H1 (cell line): ENCODE measurements around the gene HSPD1. TPM values are rescaled to one million over a fixed set of nuclear protein-coding genes. Genes with fewer than 3 reads are reported as not detected.

Source experiments
- CTCF ChIA-PET: fragments of 300-600 bp; sonication (Branson Sonifier 250); formaldehyde crosslinking; loops from one replicate; lab custom pipeline; 2021; ENCODE audit not compliant: partially characterized antibody; lab: Charles Lee
- POLR2A ChIA-PET: fragments of 300-600 bp; sonication (Branson Sonifier 250); formaldehyde crosslinking; loops from one replicate; lab custom pipeline; 2021; ENCODE audit warnings: inconsistent platforms; ENCODE audit not compliant: partially characterized antibody; lab: Charles Lee
- DNase-seq, 2 experiments: peaks; one replicate each; pipeline versions ENCODE4 v3.0.0 to v3.0.0-alpha.2; 2010 to 2022; ENCODE audit warnings: low spot score in 2 of 2, low read depth in 1 of 2, mixed read lengths in 1 of 2
- FAIRE-seq: peaks from 2 replicates; lab custom pipeline; 2011; peaks lifted over from hg19 to GRCh38; lab: Jason Lieb, UNC
- H2AFZ ChIP-seq: 2 replicates; pipeline ENCODE4 v1.8.1; 2012; ENCODE audit warnings: low read length, inconsistent platforms
- H2AK5ac ChIP-seq: 2 replicates; pipeline ENCODE4 v1.6.1; 2013; ENCODE audit warnings: low read depth, low read length
- H2BK120ac ChIP-seq: replicated peaks from 2 replicates; pipeline ENCODE3; 2013; ENCODE audit warnings: low read depth, low read length, inconsistent platforms
- H2BK12ac ChIP-seq: 2 replicates; pipeline ENCODE4 v1.6.1; 2013; ENCODE audit warnings: low read depth, low read length
- H2BK15ac ChIP-seq: 2 replicates; pipeline ENCODE4 v1.6.1; 2013; ENCODE audit warnings: low read length
- H2BK20ac ChIP-seq: 2 replicates; pipeline ENCODE4 v1.6.1; 2013; ENCODE audit warnings: low read length
- H2BK5ac ChIP-seq: 2 replicates; pipeline ENCODE4 v1.6.1; 2013; ENCODE audit warnings: low read depth, low read length
- H3K14ac ChIP-seq: 2 replicates; pipeline ENCODE4 v1.6.1; 2013; ENCODE audit warnings: inconsistent platforms; ENCODE audit not compliant: insufficient read length
- H3K18ac ChIP-seq: 2 replicates; pipeline ENCODE4 v1.6.1; 2013; ENCODE audit warnings: low read length; ENCODE audit errors: extremely low read depth
- H3K23ac ChIP-seq: 2 replicates; pipeline ENCODE4 v1.6.1; 2013; ENCODE audit warnings: inconsistent platforms; ENCODE audit not compliant: insufficient read length
- H3K23me2 ChIP-seq: 2 replicates; pipeline ENCODE4 v1.6.1; 2013; ENCODE audit warnings: low read depth, low read length
- H3K27ac ChIP-seq: 2 replicates; pipeline ENCODE4 v1.6.1; 2011; ENCODE audit warnings: low read depth, low read length, inconsistent platforms
- H3K27me3 ChIP-seq, 4 experiments: replicated peaks in 1 of 4; 1 replicate in 1 of 4; 2 replicates in 3 of 4; pipeline versions ENCODE4 v1.6.1 to v1.8.1; 2011 to 2013; ENCODE audit warnings: low read length in 3 of 4, mild to moderate bottlenecking in 3 of 4, inconsistent platforms in 2 of 4, mixed read lengths in 2 of 4, moderate library complexity in 1 of 4; ENCODE audit not compliant: control insufficient read depth in 3 of 4, insufficient read depth in 3 of 4; ENCODE audit errors: extremely low read depth in 1 of 4
- H3K36me3 ChIP-seq, 4 experiments: 2 replicates each; pipeline versions ENCODE4 v1.6.1 to v1.8.1; 2011 to 2013; ENCODE audit warnings: mild to moderate bottlenecking in 4 of 4, low read length in 3 of 4, moderate library complexity in 2 of 4, control low read depth in 1 of 4, inconsistent platforms in 1 of 4; ENCODE audit not compliant: insufficient read depth in 4 of 4, control insufficient read depth in 2 of 4
- H3K4ac ChIP-seq: replicated peaks from 2 replicates; pipeline ENCODE3; 2013; ENCODE audit warnings: low read length, low read depth, mixed read lengths, inconsistent platforms; ENCODE audit not compliant: insufficient read length
- H3K4me1 ChIP-seq, 4 experiments: replicated peaks in 1 of 4; 1 replicate in 1 of 4; 2 replicates in 3 of 4; pipeline versions ENCODE4 v1.6.1 to v1.8.1; 2011 to 2013; ENCODE audit warnings: low read length in 3 of 4, inconsistent platforms in 2 of 4, mixed read lengths in 1 of 4; ENCODE audit not compliant: insufficient read depth in 4 of 4, control insufficient read depth in 3 of 4
- H3K4me2 ChIP-seq, 2 experiments: 2 replicates each; pipeline versions ENCODE4 v1.6.1 to v1.8.1; 2011 to 2013; ENCODE audit warnings: low read depth in 2 of 2, low read length in 2 of 2, control low read depth in 1 of 2, inconsistent platforms in 1 of 2, mild to moderate bottlenecking in 1 of 2; ENCODE audit not compliant: insufficient read depth in 1 of 2
- H3K4me3 ChIP-seq, 4 experiments: fragments of 200-600, 300-600 bp in 1 of 4; sonication (generic), shearing (Covaris generic), sonication (Bioruptor Twin) in 1 of 4; 2 replicates each; pipeline versions ENCODE4 v1.5.1 to v1.8.1; 2011 to 2016; ENCODE audit warnings: low read length in 4 of 4, low read depth in 3 of 4, control low read depth in 2 of 4, inconsistent platforms in 2 of 4, mild to moderate bottlenecking in 2 of 4, mixed read lengths in 1 of 4, moderate library complexity in 1 of 4; ENCODE audit not compliant: insufficient read depth in 2 of 4; ENCODE audit errors: extremely low read depth in 1 of 4
- H3K56ac ChIP-seq: replicated peaks from 2 replicates; pipeline ENCODE3; 2013; ENCODE audit warnings: low read depth, mild to moderate bottlenecking, mixed read lengths, low read length, inconsistent platforms; ENCODE audit not compliant: insufficient read length
- H3K79me1 ChIP-seq: 2 replicates; pipeline ENCODE4 v1.6.1; 2013; ENCODE audit warnings: low read depth, low read length, control low read depth
- H3K79me2 ChIP-seq, 2 experiments: 2 replicates each; pipeline versions ENCODE4 v1.6.1 to v1.8.1; 2012 to 2013; ENCODE audit warnings: low read length in 2 of 2, mild to moderate bottlenecking in 2 of 2, inconsistent platforms in 1 of 2; ENCODE audit not compliant: insufficient read depth in 2 of 2, control insufficient read depth in 1 of 2
- H3K9ac ChIP-seq, 4 experiments: replicated peaks in 1 of 4; 1 replicate in 1 of 4; 2 replicates in 3 of 4; pipeline versions ENCODE4 v1.6.1 to v1.8.1; 2011 to 2013; ENCODE audit warnings: low read depth in 3 of 4, low read length in 3 of 4, control low read depth in 2 of 4, mild to moderate bottlenecking in 2 of 4, moderate library complexity in 2 of 4, inconsistent platforms in 1 of 4; ENCODE audit errors: extremely low read depth in 1 of 4
- H3K9me3 ChIP-seq, 2 experiments: 2 replicates each; pipeline versions ENCODE4 v1.6.1 to v1.8.1; 2012 to 2013; ENCODE audit warnings: mild to moderate bottlenecking in 2 of 2, moderate library complexity in 2 of 2, control low read depth in 1 of 2, inconsistent platforms in 1 of 2, low read depth in 1 of 2, low read length in 1 of 2, mixed read lengths in 1 of 2; ENCODE audit not compliant: insufficient read depth in 2 of 2
- H4K20me1 ChIP-seq, 2 experiments: replicated peaks in 1 of 2; 2 replicates each; pipeline versions ENCODE3 to v1.8.1; 2011 to 2013; ENCODE audit warnings: inconsistent platforms in 2 of 2, low read length in 2 of 2, mild to moderate bottlenecking in 1 of 2; ENCODE audit not compliant: insufficient read depth in 2 of 2, control insufficient read depth in 1 of 2
- H4K5ac ChIP-seq: 2 replicates; pipeline ENCODE4 v1.6.1; 2013; ENCODE audit warnings: low read length, low read depth, mixed read lengths, inconsistent platforms; ENCODE audit not compliant: insufficient read length
- H4K8ac ChIP-seq: 2 replicates; pipeline ENCODE4 v1.8.0; 2013; ENCODE audit warnings: mild to moderate bottlenecking, moderate library complexity, low read length, inconsistent platforms; ENCODE audit not compliant: insufficient read depth; ENCODE audit errors: extremely low read depth
- H4K91ac ChIP-seq: replicated peaks from 2 replicates; pipeline ENCODE3; 2013; ENCODE audit warnings: low read length, mixed read lengths, inconsistent platforms; ENCODE audit not compliant: insufficient read length
- BACH1 ChIP-seq: IDR thresholded peaks from 2 replicates; pipeline ENCODE4 v1.6.1; 2012; ENCODE audit warnings: low read length, improper control_type of control experiment
- BRCA1 ChIP-seq: IDR thresholded peaks from 2 replicates; pipeline ENCODE4 v1.6.1; 2012; ENCODE audit warnings: low read depth, low read length, improper control_type of control experiment
- CHD1 ChIP-seq: IDR thresholded peaks from 2 replicates; pipeline ENCODE4 v1.6.1; 2012; ENCODE audit warnings: low read depth, low read length, improper control_type of control experiment
- CREB1 ChIP-seq: IDR thresholded peaks from 2 replicates; pipeline ENCODE4 v1.6.1; 2012; ENCODE audit warnings: inconsistent platforms
- HDAC2 ChIP-seq, 2 experiments: fragments of 300-600 bp in 1 of 2; sonication (generic) in 1 of 2; IDR thresholded peaks; 2 replicates each; pipeline ENCODE4 v1.6.1; 2011 to 2012; ENCODE audit warnings: low read depth in 2 of 2, low read length in 2 of 2, mild to moderate bottlenecking in 2 of 2, moderate library complexity in 2 of 2, borderline replicate concordance in 1 of 2, inconsistent platforms in 1 of 2
- POLR2AphosphoS5 ChIP-seq: IDR thresholded peaks from 2 replicates; pipeline ENCODE4 v1.6.1; 2011; ENCODE audit warnings: low read depth, low read length
- RBBP5 ChIP-seq: IDR thresholded peaks from 2 replicates; pipeline ENCODE4 v1.7.1; 2012; ENCODE audit warnings: low read depth, mild to moderate bottlenecking, inconsistent platforms, low read length, moderate library complexity, borderline replicate concordance
- SIN3A ChIP-seq, 2 experiments: IDR thresholded peaks in 1 of 2; conservative IDR thresholded peaks in 1 of 2; 2 replicates each; pipeline ENCODE4 v1.6.1; 2011 to 2012; ENCODE audit warnings: low read length in 2 of 2, improper control_type of control experiment in 1 of 2, low read depth in 1 of 2, mild to moderate bottlenecking in 1 of 2
- SP1 ChIP-seq: IDR thresholded peaks from 2 replicates; pipeline ENCODE4 v1.6.1; 2011; ENCODE audit warnings: low read depth, low read length
- TAF7 ChIP-seq: optimal IDR thresholded peaks from 2 replicates; pipeline ENCODE3; 2011; ENCODE audit warnings: low read depth, mild to moderate bottlenecking, inconsistent platforms, low read length, moderate library complexity, borderline replicate concordance
- TCF12 ChIP-seq: IDR thresholded peaks from 2 replicates; pipeline ENCODE4 v1.6.1; 2011; ENCODE audit warnings: low read depth, mild to moderate bottlenecking, low read length
- YY1 ChIP-seq: IDR thresholded peaks from 2 replicates; pipeline ENCODE4 v1.6.1; 2011; ENCODE audit warnings: low read depth, mild to moderate bottlenecking, low read length
- WGBS, 2 experiments: shearing (Covaris generic) in 1 of 2; methylation state at CpG; one replicate each; pipeline versions ENCODE4 v1.1.6 to v1.1.7; 2013 to 2015; ENCODE audit warnings: low lambda C conversion rate in 2 of 2, mixed read lengths in 2 of 2, inconsistent platforms in 1 of 2, low coverage in 1 of 2, missing lambda C conversion rate in 1 of 2; ENCODE audit not compliant: insufficient replicate concordance in 2 of 2, insufficient coverage in 1 of 2, insufficient read length in 1 of 2; ENCODE audit errors: extremely low coverage in 1 of 2, missing lambda C conversion rate in 1 of 2; 5-methylcytosine and 5-hydroxymethylcytosine counted together
- polyA plus RNA-seq, 7 experiments: library from polyadenylated mRNA; depleted of rRNA in 3 of 7; stranded (reverse) in 5 of 7; unstranded in 2 of 7; fragments of >200 nt in 5 of 7; fragments of 200-250 nt in 2 of 7; gene quantifications; 1 replicate in 5 of 7; 2 replicates in 1 of 7; 4 replicates in 1 of 7; pipeline versions ENCODE4 v1.2.1 to v1.2.3, GENCODE V29; 2011 to 2013; ENCODE audit warnings: missing spikeins in 2 of 7, mixed read lengths in 2 of 7
- total RNA-seq: library from RNA; stranded (reverse); fragmentation: NEBNext Ultra II Directional; extraction: Animal tissue kit (Norgen Biotek cat#: 25700); gene quantifications from 2 replicates; pipeline ENCODE4 v1.2.1, GENCODE V29; 2021

The HSPD1 gene
- total and polyA plus RNA-seq, 2 of the 8 experiments (the other 6 are each of a cell fraction or from before 2014, with no cell fraction given): 221 to 1,108 TPM

DNA sequence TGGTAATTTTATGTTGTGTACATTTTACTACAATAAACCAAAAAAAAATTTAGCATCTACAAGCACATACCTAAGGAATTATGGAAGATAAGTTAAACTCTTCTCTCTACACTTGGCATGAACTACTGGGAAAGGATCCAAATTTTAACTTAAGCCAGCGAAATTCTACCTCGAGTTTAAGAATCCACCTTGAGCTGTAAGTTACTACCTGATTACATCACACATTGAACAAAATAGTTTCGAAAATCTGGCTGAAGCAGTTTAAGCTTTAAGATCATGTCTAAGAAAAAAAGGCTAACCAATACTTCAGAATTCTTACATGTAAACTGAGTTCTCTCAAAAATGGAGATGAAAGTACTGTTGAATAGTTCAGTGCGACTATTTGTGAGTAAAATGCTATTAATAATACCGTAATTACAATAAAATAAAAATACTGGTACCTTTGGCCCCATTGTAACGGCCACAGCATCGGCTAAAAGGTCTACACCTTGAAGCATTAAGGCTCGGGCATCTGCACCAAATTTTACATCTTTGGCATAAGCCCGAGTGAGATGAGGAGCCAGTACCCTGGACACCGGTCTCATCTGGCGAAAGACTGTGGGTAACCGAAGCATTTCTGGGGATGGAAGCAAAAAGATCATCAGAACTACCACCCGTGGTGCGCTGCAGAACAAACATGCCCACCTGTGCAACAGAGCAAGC lies 1.3 kb downstream of the HSPD1 start:
- no peaks in the 10 kb centered on the region for H3K27me3 ChIP-seq
- H3K36me3 ChIP-seq: peaks cover 24 to 76% (median 51%) of the 10 kb centered on the region in 4 experiments
- H3K23me2 ChIP-seq: peaks cover 4% of the 10 kb centered on the region; the same call in 1 of the 2 replicates
- H2BK12ac ChIP-seq: no peak overlapping the region; the same call in 1 of the 2 replicates
- peak overlapping the region; percentile 93; the same call in 1 of the 2 replicates for H2BK5ac ChIP-seq
- no peak overlapping the region for H3K18ac ChIP-seq
- ChIA-PET POLR2A (interaction anchor here (0.6 to 15.2 kb wide), 29 partner anchors 9 to 220 kb away, joined by 3 to 270 read pairs (median 4); partner anchors contain the start of genes COQ10B, MARS2, MOB4 and SF3B1), CTCF (interaction anchor here (0.6 to 1.2 kb wide), 3 partner anchors 20 to 207 kb away, joined by 3 read pairs; partner anchors contain the start of gene MARS2)
- H3K9me3 ChIP-seq: no peaks in the 10 kb centered on the region
- no peak overlapping the region for H3K4ac ChIP-seq
- H3K27ac ChIP-seq: no peak overlapping the region; the same call in 1 of the 2 replicates
- no peak overlapping the region for H2BK120ac ChIP-seq
- 0 out of 2 replicates have a peak, but pooled peaks cover 2% of the 10 kb centered on the region for H3K79me1 ChIP-seq
- no peak overlapping the region for H3K23ac ChIP-seq
- FAIRE-seq (no peak), DNase-seq (no peak)
- H3K56ac ChIP-seq: peak overlapping the region; percentile 83
- H3K14ac ChIP-seq: no peak overlapping the region
- H3K9ac ChIP-seq: peak overlapping the region; percentile 80 to 94 (median 88)
- peaks cover 50 to 86% of the 10 kb centered on the region in 2 experiments for H3K79me2 ChIP-seq
- WGBS, 2 experiments: 9% methylated on average over 14 of the region's 14 CpGs; no CpG with 5 or more reads in 1 of the 2 experiments
- H2AFZ ChIP-seq: no peak overlapping the region
- H4K20me1 ChIP-seq: peaks cover 11 to 18% of the 10 kb centered on the region in 2 experiments
- H4K91ac ChIP-seq: no peak overlapping the region
- peaks cover 2 to 7% (median 4%) of the 10 kb centered on the region in 4 experiments; a peak in 5 of 7 replicates for H3K4me1 ChIP-seq
- H4K8ac ChIP-seq: peak overlapping the region; percentile 96
- H3K4me2 ChIP-seq: peak overlapping the region; percentile 61 to 66
- H2BK20ac ChIP-seq: no peak overlapping the region
- H2AK5ac ChIP-seq: no peak overlapping the region
- H4K5ac ChIP-seq: peak overlapping the region; percentile 49
- H3K4me3 ChIP-seq: peak overlapping the region; percentile 85 to 94 (median 90)
- H2BK15ac ChIP-seq: no peak overlapping the region
- no peak for TF ChIP-seq CHD1
- TF ChIP-seq SP1: no peak
- no peak for TF ChIP-seq SIN3A (conservative IDR thresholded peaks at IDR 0.05 in 1 of 2, IDR thresholded peaks at IDR 0.05 in 1 of 2; ENCODE audit: low read depth in 1 of 2, low read length in 2 of 2)
- TF ChIP-seq HDAC2 (IDR thresholded peaks at IDR 0.05; ENCODE audit: borderline replicate concordance in 1 of 2, low read depth in 2 of 2, low read length in 2 of 2): no peak
- TF ChIP-seq TCF12: no peak
- TF ChIP-seq YY1: no peak
- TF ChIP-seq RBBP5: no peak
- no peak for TF ChIP-seq BACH1
- TF ChIP-seq POLR2AphosphoS5: no peak
- TF ChIP-seq CREB1: no peak
- no peak for TF ChIP-seq BRCA1
- no peak for TF ChIP-seq TAF7
